Measurements from ENCODE around the gene PRSS36.

- no peak for TF ChIP-seq CTCF (IDR thresholded peaks at IDR 0.05)
- TF ChIP-seq POLR2AphosphoS5 (IDR thresholded peaks at IDR 0.05; ENCODE audit: low read depth, low read length), result no peak
Observed at GRCh38 chr16:31111881-31112466, 37.9 kb downstream of the PRSS36 start.
